Measurements from ENCODE around the gene AXL.
A peak's percentile ranks its signal among the peaks of the same experiment; 100 is the strongest.

Gene AXL

DNA sequence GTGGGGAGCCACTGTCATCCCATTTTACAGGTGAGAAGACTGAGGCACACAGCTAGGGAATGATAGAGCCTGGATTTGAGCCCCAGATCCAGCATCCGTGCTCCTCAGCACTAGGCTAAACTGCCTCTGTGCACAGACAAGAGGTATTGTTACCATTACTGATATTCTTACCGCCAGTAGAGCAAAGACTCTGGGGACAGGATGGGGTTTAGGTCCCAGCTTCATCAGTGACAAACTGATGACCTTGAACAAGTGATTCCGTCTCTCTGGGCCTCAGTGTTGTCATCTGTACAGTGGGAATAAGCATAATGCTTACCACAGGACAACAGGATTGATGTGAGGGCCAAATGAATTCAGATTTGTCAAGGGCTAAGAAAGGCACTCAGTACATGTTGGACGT is 16.5 kb downstream of the AXL start:
- DNase-seq: no peak

DNA sequence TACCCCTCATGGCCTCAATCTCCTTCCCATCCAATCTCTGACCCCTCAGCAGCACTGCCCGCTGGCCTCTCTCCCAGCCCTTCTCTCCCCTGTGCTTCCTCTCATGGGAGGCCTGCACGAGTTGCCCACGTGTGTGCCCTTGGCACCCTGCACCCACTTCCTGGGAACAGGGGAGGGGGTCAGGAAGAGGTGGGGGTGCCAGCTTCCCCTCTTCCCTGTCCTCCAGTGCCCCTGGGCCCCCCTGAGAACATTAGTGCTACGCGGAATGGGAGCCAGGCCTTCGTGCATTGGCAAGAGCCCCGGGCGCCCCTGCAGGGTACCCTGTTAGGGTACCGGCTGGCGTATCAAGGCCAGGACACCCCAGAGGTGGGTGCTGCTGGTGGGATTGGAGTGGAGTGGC is 19.2 kb downstream of the AXL start:
- DNase-seq: no peak

DNA sequence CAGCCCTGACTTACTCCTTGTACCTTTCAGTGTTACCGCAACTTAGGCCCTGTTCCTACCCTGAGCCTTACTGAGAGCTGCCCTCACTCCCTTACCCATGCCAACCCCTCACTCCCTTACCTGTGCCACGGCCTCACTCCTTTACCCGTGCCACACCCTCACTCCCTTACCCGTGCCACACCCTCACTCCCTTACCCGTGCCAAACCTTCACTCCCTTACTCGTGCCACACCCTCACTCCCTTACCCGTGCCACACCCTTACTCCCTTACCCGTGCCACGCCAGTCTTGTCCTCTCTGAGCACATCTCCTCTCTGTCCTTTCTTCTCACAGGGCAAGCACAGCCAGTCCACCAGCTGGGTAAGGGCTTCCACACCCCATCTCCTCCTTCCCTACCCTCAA is 20.3 kb downstream of the AXL start:
- no peak for DNase-seq

DNA sequence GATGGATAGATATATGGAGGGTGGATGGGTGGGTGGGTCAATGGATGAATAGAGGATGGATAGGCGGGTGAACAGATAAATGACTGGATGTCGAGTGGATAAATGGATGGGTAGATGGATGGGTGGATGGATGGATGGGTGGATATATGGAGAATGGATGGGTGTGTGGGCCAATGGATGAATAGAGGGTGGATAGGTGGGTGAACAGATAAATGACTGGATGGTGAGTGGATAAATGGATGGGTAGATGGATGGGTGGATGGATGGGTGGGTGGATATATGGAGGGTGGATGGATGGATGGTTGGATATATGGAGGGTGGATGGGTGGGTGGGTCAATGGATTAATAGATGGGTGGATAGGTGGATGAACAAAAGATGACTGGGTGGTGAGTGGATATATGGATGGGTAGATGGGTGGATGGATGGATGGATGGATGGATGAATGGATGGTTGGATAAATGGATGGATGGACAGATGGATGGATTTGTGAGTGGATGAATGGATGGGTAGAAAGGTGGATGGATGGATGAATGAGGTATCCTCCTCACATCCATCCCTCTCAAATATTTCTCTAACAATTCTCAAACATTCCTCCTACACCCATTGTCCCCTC is 21.0 kb downstream of the AXL start:
- no peak for DNase-seq

DNA sequence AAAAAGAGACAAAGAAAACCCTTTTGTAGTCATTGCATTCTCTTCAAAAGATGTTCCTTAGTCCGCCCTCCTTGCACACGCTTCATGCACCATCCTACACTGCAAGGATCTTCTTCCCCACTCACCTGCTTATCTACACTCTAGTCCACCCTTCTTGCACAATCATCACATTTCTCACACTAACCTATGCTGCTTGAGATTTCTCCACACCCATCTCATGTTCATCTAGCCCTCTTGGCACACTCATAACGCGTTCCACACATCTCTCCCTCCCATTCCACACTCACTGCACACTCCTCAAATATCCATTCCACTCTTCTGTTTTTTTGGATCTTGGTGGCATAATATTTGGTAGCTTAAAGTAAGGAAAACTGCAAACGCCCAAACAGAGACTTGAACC is 22.8 kb downstream of the AXL start:
- no peak for DNase-seq

DNA sequence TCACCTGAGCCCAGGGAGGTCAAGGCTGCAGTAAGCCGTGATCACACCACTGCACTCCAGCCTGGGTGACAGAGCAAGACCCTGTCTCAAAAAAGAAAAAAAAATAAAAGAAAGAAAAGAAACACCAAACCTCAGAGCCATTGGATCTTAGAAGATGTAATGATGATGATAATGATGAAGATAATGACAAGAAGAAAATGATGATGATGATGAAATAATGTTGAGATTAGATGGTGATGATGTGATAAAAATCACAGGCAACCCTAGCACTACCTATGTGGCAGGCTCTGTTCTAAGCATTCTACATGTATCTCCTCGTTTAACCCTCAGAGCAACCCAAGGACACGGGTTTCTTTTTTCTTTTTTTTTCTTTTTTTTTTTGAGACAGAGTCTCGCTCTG is 25.1 kb downstream of the AXL start:
- no peak for DNase-seq

DNA sequence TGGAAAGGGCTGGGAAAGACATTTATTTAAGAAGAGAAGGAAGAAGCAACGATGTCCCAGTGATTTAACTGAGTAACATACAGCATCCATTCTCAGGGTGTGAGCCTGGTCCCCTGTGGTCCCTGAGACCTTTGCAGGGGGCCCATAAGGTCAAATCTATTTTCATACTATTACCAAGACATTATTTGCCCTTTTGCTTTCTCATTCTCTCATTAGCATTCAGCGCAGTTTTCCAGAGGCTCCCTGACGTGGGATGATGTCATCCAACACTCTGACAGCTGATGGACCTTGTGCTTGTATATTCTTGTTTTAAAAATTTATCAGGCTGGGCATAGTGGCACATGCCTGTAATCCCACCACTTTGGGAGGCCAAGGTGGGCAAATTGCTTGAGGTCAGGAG is 26.8 kb downstream of the AXL start:
- no peak for DNase-seq

DNA sequence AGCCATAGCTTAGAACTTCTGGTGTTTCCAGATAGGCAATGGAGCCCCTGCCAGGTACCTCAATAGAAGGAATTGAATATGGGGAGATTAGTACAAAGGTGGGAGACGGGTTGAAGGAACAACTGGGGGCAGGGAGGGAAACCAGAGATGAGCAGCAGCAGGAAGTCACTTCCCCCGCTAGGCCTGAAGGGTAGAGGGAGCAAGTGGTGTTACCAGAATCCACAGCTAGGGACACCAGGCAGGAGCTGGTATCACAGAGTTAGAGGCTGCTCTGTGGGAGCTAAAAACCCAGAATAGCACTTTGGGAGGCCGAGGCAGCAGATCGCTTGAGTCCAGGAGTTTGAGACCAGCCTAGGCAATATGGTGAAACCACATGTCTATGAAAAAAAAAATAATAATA is 29.9 kb downstream of the AXL start:
- DNase-seq: peak in 2 of 4 experiments; percentile 13 to 15

DNA sequence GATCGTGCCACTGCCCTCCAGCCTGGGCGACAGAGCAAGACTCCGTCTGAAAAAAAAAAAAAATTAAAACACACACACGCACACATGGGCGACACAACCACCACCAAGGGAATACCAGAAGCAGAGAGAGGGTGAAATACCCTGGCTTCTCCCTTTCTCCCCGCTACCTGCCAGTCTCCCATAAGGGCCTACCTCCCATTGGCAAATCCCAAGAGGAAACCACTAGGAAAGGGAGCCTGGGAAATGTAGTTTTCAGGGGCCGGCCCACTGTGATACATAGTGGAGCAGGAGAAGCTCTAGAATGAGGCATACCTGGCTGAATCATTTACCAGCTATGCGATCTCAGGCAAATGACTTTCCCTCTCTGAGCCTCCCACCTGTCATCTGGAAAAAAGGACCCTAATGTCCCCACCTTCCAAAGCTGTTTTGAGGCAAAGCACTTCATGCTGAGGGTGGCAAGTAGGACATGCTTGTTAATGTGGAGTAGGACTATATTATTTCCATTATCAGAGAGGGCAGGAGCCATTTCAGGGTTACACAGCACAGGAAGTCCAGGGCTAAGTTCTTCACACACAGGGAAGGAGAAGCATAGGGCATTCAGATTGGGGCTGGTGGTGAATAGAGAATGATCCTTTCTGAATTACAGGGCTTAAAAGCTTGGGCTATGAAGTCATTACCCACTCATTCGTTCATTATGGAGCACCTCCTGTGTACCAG is 30.8 kb downstream of the AXL start:
- DNase-seq: no peak

DNA sequence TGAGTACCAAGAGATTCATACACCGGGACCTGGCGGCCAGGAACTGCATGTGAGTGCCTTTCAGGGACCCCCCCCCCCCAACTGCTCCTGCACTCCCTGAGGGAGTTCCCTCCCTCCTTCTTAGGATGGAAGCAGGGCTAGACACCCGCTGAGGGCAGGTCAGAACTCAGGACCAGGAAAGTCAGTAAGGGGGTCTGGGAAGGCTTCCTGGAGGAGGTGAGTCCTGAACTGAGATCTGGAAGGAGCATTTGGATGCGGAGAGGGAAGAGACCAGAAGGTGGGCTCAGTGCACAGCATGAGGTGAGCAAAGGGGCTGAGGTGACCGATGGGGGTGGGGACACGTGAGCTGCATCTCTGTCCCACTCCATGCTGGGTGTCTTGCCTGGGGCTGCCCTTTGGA is 34.6 kb downstream of the AXL start:
- no peak for DNase-seq

DNA sequence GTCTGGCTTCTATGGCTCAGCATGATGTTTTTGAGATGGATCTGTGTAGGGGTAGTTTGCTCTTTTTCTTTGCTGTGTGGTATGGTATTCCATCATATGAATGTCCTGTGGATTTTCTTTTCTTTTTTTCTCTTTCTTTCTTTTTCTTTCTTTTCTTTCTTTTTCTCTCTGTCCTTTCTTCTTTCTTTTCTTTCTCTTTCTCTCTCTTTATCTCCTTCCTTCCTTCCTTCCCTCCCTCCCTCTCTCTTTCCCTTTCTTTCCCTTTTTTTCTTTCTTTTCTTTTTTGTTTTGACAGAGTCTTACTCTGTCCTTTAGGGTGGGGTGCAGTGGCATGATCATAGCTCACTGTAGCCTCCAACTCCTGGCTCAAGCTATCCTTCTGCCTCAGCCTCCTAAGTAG is 36.1 kb downstream of the AXL start:
- no peak for DNase-seq

DNA sequence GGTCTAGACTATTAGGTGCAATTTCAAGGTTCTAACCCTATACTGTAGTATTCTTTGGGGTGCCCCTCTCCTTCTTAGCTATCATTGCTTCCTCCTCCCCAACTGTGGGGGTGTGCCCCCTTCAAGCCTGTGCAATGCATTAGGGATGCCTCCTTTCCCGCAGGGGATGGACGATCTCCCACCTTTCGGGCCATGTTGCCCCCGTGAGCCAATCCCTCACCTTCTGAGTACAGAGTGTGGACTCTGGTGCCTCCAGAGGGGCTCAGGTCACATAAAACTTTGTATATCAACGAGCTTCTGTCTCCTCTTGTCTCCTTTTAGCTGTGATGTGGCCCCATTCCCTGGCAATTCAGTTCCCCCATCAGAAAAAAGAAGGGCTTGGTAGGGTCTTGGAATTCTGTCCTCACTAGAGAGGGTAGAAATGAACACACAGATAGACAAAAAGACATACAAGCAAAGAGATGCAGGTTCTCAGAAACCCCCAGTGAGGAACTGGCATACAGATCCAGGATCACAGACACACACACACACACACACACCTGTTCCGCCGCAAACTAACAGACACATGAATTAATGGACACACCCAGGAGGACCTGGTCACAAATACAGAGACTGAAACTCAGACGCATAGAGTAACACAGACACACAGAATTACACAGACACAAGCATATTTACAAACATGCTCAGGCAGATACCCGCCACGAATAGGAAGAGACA is 42.6 kb downstream of the AXL start:
- DNase-seq: no peak

DNA sequence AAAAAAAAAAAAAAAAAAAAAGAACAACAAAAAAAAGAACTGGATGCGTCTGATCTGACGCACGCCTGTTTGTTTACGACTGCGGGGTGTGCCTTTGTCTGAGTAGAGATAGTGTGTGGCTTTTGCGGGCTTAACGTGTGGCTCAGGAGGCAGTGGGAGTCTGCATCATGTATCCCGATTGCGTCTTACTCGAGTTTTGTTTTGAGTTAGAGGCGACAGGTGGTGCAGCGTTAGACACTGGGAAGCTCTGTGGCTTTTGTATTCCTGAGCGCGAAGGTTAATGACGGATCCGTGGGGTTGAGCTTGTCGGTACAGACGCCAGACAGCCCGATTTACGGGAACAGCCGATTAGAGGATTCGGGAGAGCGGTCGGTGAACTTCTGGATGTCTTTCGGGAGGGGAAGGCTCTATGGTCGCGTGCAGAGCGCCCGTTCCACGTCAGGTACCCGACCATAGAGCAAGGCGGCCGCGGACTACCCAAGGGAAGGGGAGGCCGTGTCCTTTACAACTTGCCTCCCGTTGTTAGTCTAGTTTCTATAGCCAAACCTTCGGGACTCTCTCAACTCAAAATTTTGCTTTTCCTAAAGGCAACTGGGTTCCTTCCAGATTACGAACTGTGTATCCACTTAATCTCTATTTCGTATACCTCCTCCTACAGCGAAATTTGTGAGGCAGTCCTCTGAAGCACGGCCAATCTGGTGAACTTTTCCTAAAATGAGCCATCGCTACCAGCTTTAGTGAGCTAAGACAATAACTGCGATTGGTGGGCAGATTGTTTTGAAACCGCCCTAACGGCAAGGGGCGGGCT is 44.2 kb downstream of the AXL start:
- DNase-seq: peak; percentile 70 to 92 (median 83)

DNA sequence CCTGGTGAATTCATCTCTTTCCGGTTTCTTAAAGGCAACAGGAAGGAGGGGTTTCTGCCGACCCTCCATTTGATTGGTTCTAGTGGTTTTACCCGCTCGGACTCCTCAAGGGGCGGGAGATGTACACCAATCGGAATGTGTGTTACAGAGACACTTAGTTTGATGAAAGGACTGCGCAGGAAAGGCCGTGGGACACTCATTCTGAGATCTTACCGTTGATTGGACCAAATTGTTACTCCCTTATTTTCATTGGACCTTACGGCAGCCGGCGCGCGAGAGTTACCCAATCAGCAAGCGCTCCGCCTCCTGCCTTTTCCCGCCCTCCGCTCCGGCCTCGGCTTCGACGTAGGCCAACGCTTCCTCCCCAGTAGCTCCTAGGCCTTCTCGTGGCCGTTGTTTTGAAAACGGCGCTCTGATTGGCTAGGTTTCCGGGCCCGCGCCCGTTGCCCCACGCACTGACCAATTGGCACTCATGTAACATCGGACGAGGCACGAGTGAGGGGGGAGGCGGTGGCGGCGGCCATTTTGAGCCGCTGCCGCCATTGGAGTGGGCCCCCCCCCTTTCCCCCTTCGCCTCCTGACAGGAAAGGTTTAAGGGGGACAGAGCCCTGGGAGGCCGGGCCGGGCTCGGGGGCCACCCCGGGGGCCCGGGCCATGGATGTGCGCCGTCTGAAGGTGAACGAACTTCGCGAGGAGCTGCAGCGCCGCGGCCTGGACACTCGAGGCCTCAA is 45.0 kb downstream of the AXL start, which contains the start of gene HNRNPUL1:
Gene HNRNPUL1, plus strand, starts transcription at position 523 of the 731 bp plus-strand sequence. Its CDS starts 132 bp downstream, at position 655.
- DNase-seq: peak; percentile 99 to 100 (median 100)

DNA sequence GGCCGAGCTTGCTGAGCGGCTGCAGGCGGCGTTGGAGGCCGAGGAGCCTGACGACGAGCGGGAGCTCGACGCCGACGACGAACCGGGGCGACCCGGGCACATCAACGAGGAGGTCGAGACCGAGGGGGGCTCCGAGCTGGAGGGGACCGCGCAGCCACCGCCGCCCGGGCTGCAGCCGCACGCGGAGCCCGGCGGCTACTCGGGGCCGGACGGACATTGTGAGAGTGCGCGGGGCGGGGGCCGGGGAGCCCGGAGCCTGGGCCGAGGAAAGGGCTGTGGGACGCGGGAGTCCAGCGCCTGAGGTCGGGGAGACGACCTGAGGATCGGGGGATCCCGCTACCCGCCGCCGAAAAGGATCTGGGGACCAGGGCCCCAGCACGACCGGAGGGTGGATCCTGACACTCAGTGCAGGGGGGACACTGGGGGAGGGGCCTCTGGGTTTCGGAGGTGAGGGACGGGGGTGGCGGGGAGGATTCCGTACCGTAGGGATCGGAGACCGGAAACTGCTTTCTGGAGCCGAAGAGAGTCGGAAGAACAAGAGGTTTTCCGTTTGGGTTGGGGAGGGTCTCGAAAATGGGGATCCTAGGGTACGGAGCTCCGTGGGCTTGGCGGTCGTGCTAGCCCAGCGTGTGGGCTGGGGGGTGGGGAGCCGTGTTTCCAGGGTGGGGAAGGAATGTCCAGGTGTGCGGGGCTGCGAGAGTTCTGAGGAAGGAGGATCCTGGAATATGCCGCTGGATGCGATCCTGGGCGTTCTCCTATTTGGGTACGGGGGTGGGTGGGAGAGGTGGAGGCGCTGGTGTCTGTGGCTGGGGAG is 45.8 kb downstream of the AXL start:
- DNase-seq: peak; percentile 19 to 54 (median 41)

DNA sequence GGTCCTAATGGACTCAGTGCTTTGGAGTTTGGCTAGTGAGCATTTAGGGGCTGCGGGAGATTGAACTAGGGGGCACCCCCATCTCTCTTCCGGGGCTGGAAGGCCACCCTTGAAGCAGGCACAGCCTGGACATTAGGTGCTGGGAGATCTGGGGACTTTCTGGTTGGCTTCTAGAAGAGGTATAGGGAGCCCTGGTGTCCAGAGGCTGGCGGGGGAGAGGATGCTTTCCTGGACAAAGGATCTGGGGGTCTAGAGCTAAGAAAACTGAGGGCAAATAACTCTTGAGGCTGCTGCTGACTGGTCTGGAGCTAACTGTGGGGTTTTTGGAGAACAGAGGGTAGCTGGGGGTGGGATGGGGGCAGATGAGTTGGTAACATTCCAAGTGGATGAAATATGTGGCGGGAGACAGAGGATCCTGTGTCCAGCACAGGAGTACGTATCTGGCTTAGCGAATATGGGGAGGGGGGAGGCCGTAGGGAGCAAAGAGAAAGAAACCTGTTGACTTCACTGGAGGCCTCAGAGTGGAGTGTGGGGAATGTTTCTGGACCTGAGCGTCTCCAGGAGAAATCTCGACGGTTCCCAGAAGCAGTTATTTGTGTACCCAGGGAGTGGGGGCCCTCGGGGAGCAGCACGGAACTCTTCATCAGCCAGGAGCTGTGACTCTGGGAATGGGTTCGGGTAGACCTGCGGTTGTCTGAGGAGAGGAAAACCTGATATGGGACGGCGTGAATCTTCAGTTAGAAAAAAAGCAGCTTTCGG is 46.6 kb downstream of the AXL start:
- DNase-seq: peak in 3 of 4 experiments; percentile 10 to 29 (median 12)

DNA sequence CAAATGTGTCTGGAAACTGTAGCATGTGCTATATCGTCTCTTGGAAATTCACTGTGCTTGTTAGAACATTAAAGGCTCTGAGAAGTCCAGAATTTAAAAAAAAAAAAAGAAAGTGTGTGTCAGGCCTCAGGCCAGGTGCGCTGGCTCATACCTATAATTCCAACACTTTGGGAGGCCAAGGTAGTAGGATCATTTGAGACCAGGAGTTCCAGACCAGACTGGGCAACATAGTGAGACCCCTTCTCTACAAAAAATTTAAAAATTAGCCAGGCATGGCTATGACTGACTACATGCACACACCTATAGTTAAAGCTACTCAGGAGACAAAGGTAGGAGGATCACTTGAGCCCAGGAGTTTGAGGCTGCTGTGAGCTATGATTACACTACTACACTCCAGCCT is 50.0 kb downstream of the AXL start:
- DNase-seq: no peak

DNA sequence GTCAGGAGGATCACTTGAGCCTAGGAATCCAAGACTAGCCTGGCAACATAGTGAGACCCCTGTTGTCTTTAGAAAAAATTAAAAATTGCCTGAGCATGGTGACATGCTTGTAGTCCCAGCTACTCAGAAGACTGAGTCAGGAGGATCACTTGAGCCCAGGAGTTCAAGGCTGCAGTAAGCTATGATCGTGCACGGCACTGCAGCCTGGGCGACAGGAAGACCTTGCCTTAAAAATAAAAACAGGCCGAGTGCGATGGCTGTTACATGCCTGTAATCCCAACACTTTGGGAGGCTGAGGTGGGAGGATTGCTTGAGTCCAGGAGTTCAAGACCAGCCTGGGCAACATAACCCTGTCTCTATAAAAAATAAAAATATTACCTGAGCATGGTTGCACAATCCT is 50.5 kb downstream of the AXL start:
- DNase-seq: no peak

DNA sequence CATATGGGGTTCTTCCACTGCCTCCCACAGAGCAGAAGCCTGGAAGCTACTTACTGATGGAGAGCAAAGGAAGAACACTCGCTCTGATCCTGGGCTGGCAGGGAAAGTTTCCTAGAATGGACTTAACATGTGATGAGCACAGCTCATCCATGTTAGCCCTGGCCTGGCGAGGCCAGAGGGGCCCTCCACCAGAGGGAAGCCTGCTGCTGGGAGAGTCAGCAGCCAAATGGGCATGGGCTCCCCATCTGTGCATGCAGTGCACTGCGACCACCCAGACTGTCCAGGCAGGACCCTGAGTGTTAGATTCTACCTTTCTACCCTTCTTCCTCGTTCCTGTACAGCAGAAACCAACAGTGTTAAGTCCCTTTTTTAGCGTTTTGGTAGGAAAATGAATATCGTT is 54.1 kb downstream of the AXL start:
- no peak for DNase-seq

DNA sequence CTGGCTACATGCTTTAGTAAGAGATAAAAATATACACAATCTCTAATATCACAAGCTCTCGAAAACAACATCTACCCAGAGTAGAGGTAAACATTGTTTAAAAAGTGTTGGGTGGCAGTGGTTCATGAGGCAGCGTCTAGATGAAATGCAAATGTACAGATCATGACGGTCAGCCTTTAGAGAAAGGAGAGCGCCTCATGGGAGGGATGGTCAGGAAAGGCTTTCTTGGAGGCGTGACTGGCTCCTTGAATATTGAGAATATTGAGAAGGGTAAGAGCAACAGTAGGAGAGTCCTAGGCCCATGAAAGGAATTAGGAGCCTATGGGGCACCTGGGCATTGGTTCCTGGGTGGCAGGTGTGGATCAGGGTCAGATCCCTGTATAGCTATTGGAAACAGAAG is 55.8 kb downstream of the AXL start:
- no peak for DNase-seq

DNA sequence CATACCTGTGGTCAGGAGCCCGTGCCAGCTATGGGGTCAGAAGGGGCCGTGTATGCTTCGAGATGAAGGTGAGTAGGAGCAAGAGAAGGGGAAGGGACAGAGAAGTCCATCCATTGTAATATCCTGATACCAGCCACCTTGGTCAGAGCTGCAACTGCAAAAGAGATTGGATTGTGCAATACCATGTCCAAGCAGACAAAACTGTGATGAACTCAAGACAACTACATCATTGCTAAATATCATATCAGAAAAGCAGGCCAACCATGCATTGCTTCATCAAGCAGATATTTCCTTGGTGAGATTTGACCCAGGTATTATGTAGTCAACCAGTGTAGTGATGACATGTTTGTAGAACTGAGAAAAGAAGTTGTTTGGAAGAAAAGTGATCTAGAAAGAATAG is 57.2 kb downstream of the AXL start:
- no peak for DNase-seq
